Measurements from ENCODE around the gene KRT17.
"Not testable (repeated sequence)": the region's sequence is repeated elsewhere in the genome, so short reads cannot be mapped to it uniquely, and the experiment has no call there.

The KRT17 gene

GRCh38 chr17:41653892-41654677 lies 29.7 kb upstream of the KRT17 start:
- DNase-seq (ENCODE audit: low read depth): no peak

- DNase-seq (ENCODE audit: low read depth): no peak
Measured at GRCh38 chr17:41653421-41653820, 29.0 kb upstream of the KRT17 start.

- no peak for DNase-seq (ENCODE audit: low read depth)
Measured at GRCh38 chr17:41652461-41652970, 28.1 kb upstream of the KRT17 start.

GRCh38 chr17:41651625-41652460 lies 27.5 kb upstream of the KRT17 start:
- no peak for DNase-seq (ENCODE audit: low read depth)

GRCh38 chr17:41650794-41651624 lies 26.6 kb upstream of the KRT17 start:
- no peak for DNase-seq (ENCODE audit: low read depth)

- no peak for DNase-seq (ENCODE audit: low read depth)
Measured at GRCh38 chr17:41649923-41650519, 25.6 kb upstream of the KRT17 start.

GRCh38 chr17:41648411-41649195 lies 24.2 kb upstream of the KRT17 start:
- peak; percentile 74 for DNase-seq (ENCODE audit: low read depth)

- DNase-seq (ENCODE audit: low read depth): peak; percentile 49
Measured at GRCh38 chr17:41647940-41648410, 23.6 kb upstream of the KRT17 start.

- no peak for DNase-seq (ENCODE audit: low read depth)
Measured at GRCh38 chr17:41647038-41647813, 22.9 kb upstream of the KRT17 start.

GRCh38 chr17:41642252-41643156 lies 18.1 kb upstream of the KRT17 start:
- DNase-seq (ENCODE audit: low read depth): no peak

GRCh38 chr17:41640596-41640995 lies 16.2 kb upstream of the KRT17 start:
- DNase-seq (ENCODE audit: low read depth): not testable (repeated sequence)

GRCh38 chr17:41639492-41640473 lies 15.4 kb upstream of the KRT17 start:
- DNase-seq (ENCODE audit: low read depth): peak; percentile 6

GRCh38 chr17:41638941-41639340 lies 14.6 kb upstream of the KRT17 start:
- DNase-seq (ENCODE audit: low read depth): no peak

- no peak for DNase-seq (ENCODE audit: low read depth)
Measured at GRCh38 chr17:41638194-41638593, 13.8 kb upstream of the KRT17 start.

- DNase-seq (ENCODE audit: low read depth): no peak
Measured at GRCh38 chr17:41636652-41637051, 12.3 kb upstream of the KRT17 start.

- peak; percentile 18 for DNase-seq (ENCODE audit: low read depth)
Measured at GRCh38 chr17:41635121-41636097, 11.0 kb upstream of the KRT17 start.
